Caco-2 (cell line): ENCODE data around the gene CROCC2. TPM values are rescaled to one million over a fixed set of nuclear protein-coding genes. Genes with fewer than 3 reads are reported as not detected.

Experiments used
- BruUV-seq: library from RNA; stranded (reverse); fragments of 400-500 nt; replicated peaks from 2 replicates; lab custom pipeline; 2021; lab: Mats Ljungman, UMichigan
- CTCF ChIA-PET: fragments of 300-600 bp; sonication (Branson Sonifier 250); formaldehyde crosslinking; loops from one replicate; lab custom pipeline; 2022; ENCODE audit warnings: antibody characterized with exemption; lab: Charles Lee
- POLR2A ChIA-PET: fragments of 300-600 bp; sonication (Branson Sonifier 250); formaldehyde crosslinking; loops from one replicate; lab custom pipeline; 2022; ENCODE audit warnings: antibody characterized with exemption; lab: Charles Lee
- DNase-seq, 2 experiments: peaks; one replicate each; pipeline versions ENCODE4 v3.0.0 to v3.0.0-alpha.2; 2020 to 2022
- H3K27me3 ChIP-seq: replicated peaks from 2 replicates; pipeline ENCODE4 v1.6.0; 2011; ENCODE audit warnings: low read length; ENCODE audit not compliant: control insufficient read depth, insufficient read depth
- H3K36me3 ChIP-seq: 2 replicates; pipeline ENCODE4 v1.5.1; 2011; ENCODE audit warnings: low read length; ENCODE audit not compliant: control insufficient read depth, insufficient read depth
- H3K4me1 ChIP-seq: fragments of 250-450 bp; sonication (Bioruptor Pico); 2 replicates; pipeline ENCODE4 v1.5.1; 2020; ENCODE audit warnings: mild to moderate bottlenecking
- H3K4me3 ChIP-seq: 2 replicates; pipeline ENCODE4 v1.5.1; 2011; ENCODE audit warnings: low read depth, mild to moderate bottlenecking, control low read depth, low read length
- H3K9me3 ChIP-seq: fragments of 250-450 bp; sonication (Bioruptor Pico); 2 replicates; pipeline ENCODE4 v1.5.1; 2020; ENCODE audit warnings: mild to moderate bottlenecking, moderate library complexity
- H3K27ac Mint-ChIP-seq: one replicate; pipeline ENCODE4 v1.8.0; 2022; ENCODE audit warnings: mixed read lengths; ENCODE audit not compliant: unreplicated experiment
- H3K27me3 Mint-ChIP-seq: one replicate; pipeline ENCODE4 v1.8.0; 2022; ENCODE audit warnings: mixed read lengths; ENCODE audit not compliant: insufficient read depth, unreplicated experiment
- H3K36me3 Mint-ChIP-seq: one replicate; pipeline ENCODE4 v1.8.0; 2022; ENCODE audit warnings: mild to moderate bottlenecking, mixed read lengths; ENCODE audit not compliant: insufficient read depth, unreplicated experiment
- H3K4me1 Mint-ChIP-seq: one replicate; pipeline ENCODE4 v1.8.0; 2022; ENCODE audit warnings: low read depth, mixed read lengths; ENCODE audit not compliant: unreplicated experiment
- H3K4me3 Mint-ChIP-seq: one replicate; pipeline ENCODE4 v1.8.0; 2022; ENCODE audit warnings: mild to moderate bottlenecking, moderate library complexity, mixed read lengths; ENCODE audit not compliant: unreplicated experiment
- H3K9me3 Mint-ChIP-seq: one replicate; pipeline ENCODE4 v1.8.0; 2022; ENCODE audit warnings: mixed read lengths; ENCODE audit not compliant: unreplicated experiment
- CTCF ChIP-seq, 2 experiments: fragments of 200-600 bp in 1 of 2; IDR thresholded peaks; 1 replicate in 1 of 2; 2 replicates in 1 of 2; pipeline versions ENCODE4 v1.5.1 to v1.8.0; 2011 to 2022; ENCODE audit warnings: antibody characterized with exemption in 1 of 2, control low read depth in 1 of 2, inconsistent platforms in 1 of 2, low read depth in 1 of 2, low read length in 1 of 2, mild to moderate bottlenecking in 1 of 2, moderate library complexity in 1 of 2; ENCODE audit not compliant: insufficient read depth in 1 of 2, severe bottlenecking in 1 of 2, unreplicated experiment in 1 of 2
- intact Hi-C: fragments of 100-400 bp; cut with micrococcal nuclease; formaldehyde crosslinking; loops from one replicate; pipeline ENCODE4 v1.10.0; 2022; ENCODE audit not compliant: unreplicated experiment
- total RNA-seq: library from RNA; stranded (reverse); gene quantifications from 2 replicates; pipeline ENCODE4 v1.2.3, GENCODE V29; 2022

Gene CROCC2
- total RNA-seq, 1 experiment from 2014 or later = not detected

GRCh38 chr2:240864475-240864874, 41.7 kb upstream of the CROCC2 start:
- peaks cover 25% of the 10 kb centered on the region for H3K4me1 Mint-ChIP-seq
- no peaks in the 10 kb centered on the region for H3K36me3 Mint-ChIP-seq
- Histone ChIP-seq H3K4me1 (peaks cover 12% of the 10 kb centered on the region), H3K27me3 (no peaks in the 10 kb centered on the region), H3K36me3 (no peaks in the 10 kb centered on the region), H3K4me3 (no peak overlapping the region), H3K9me3 (no peaks in the 10 kb centered on the region)
- intact Hi-C loops = no loop called here
- H3K27ac Mint-ChIP-seq = no peak overlapping the region
- H3K27me3 Mint-ChIP-seq = no peaks in the 10 kb centered on the region
- no peak for DNase-seq
- no peak overlapping the region for H3K4me3 Mint-ChIP-seq
- no TSS peak for BruUV-seq
- POLR2A ChIA-PET = no interaction called here
- no peak for TF ChIP-seq CTCF (IDR thresholded peaks at IDR 0.05; ENCODE audit: insufficient read depth in 1 of 2, low read depth in 1 of 2, low read length in 1 of 2, severe bottlenecking in 1 of 2, unreplicated experiment in 1 of 2)
- H3K9me3 Mint-ChIP-seq = no peaks in the 10 kb centered on the region
- CTCF ChIA-PET = no interaction called here

- BruUV-seq = no TSS peak
- intact Hi-C loops = no loop called here
- Mint-ChIP-seq H3K36me3 (no peaks in the 10 kb centered on the region), H3K9me3 (no peaks in the 10 kb centered on the region), H3K27ac (no peak overlapping the region), H3K27me3 (no peaks in the 10 kb centered on the region), H3K4me3 (no peak overlapping the region), H3K4me1 (peaks cover 25% of the 10 kb centered on the region)
- ChIA-PET POLR2A (no interaction called here), CTCF (no interaction called here)
- TF ChIP-seq CTCF (IDR thresholded peaks at IDR 0.05; ENCODE audit: insufficient read depth in 1 of 2, low read depth in 1 of 2, low read length in 1 of 2, severe bottlenecking in 1 of 2, unreplicated experiment in 1 of 2) = no peak
- Histone ChIP-seq H3K27me3 (no peaks in the 10 kb centered on the region), H3K4me3 (no peak overlapping the region), H3K36me3 (no peaks in the 10 kb centered on the region), H3K4me1 (peaks cover 12% of the 10 kb centered on the region), H3K9me3 (no peaks in the 10 kb centered on the region)
- no peak for DNase-seq
Observed at GRCh38 chr2:240865391-240865790, 40.7 kb upstream of the CROCC2 start.

- Mint-ChIP-seq H3K4me1 (peaks cover 12% of the 10 kb centered on the region), H3K36me3 (no peaks in the 10 kb centered on the region), H3K4me3 (no peak within 1 kb of the TSS), H3K27ac (no peak within 1 kb of the TSS), H3K27me3 (no peaks in the 10 kb centered on the region), H3K9me3 (no peaks in the 10 kb centered on the region)
- peak in 1 of 2 experiments; percentile 33 for DNase-seq
- H3K27me3 ChIP-seq = no peaks in the 10 kb centered on the region
- BruUV-seq = no TSS peak
- H3K36me3 ChIP-seq = no peaks in the 10 kb centered on the region
- no peak for TF ChIP-seq CTCF (IDR thresholded peaks at IDR 0.05; ENCODE audit: insufficient read depth in 1 of 2, low read depth in 1 of 2, low read length in 1 of 2, severe bottlenecking in 1 of 2, unreplicated experiment in 1 of 2)
- H3K9me3 ChIP-seq = no peaks in the 10 kb centered on the region
- POLR2A ChIA-PET = no interaction called here
- no peak within 1 kb of the TSS for H3K4me3 ChIP-seq
- CTCF ChIA-PET = no interaction called here
- H3K4me1 ChIP-seq = peaks cover 2% of the 10 kb centered on the region
- intact Hi-C loops = no loop called here
Observed at GRCh38 chr2:240868286-240869108, 37.6 kb upstream of the CROCC2 start, which contains the start of gene AGXT. TSS of gene AGXT (plus strand) at chr2:240868824. CDS start at chr2:240868866, 42 bp downstream.
